HepG2 (cell line): Measurements from ENCODE around the gene C20orf144. TPM values are rescaled to one million over a fixed set of nuclear protein-coding genes. Genes with fewer than 3 reads are reported as not detected.

Experiments used
- ATAC-seq: fragments of 200-7000 bp; cut with Tn5 transposase; 3 replicates; pipeline ENCODE4 v1.9.1; 2020; ENCODE audit warnings: mild to moderate bottlenecking, moderate library complexity
- BruUV-seq: library from RNA; stranded (reverse); fragments of 400-500 nt; replicated peaks from 2 replicates; lab custom pipeline; 2021; lab: Mats Ljungman, UMichigan
- CTCF ChIA-PET: fragments of 300-600 bp; formaldehyde crosslinking; extraction: SDS; loops from one replicate; lab custom pipeline; 2021; ENCODE audit warnings: low total read pairs, inconsistent platforms, low intra/inter-chr PET ratio; lab: Yijun Ruan, JAX
- POLR2A ChIA-PET: fragments of 350-600 bp; sonication (Branson Sonifier 250); formaldehyde crosslinking; loops from one replicate; lab custom pipeline; 2020; ENCODE audit warnings: antibody characterized with exemption, inconsistent platforms; lab: Yijun Ruan, JAX
- DNase-seq: peaks from one replicate; pipeline ENCODE4 v3.0.0-alpha.2; 2015; ENCODE audit warnings: low spot score
- FAIRE-seq: peaks from 3 replicates; lab custom pipeline; 2011; peaks lifted over from hg19 to GRCh38; lab: Jason Lieb, UNC
- H2AFZ ChIP-seq: one replicate; pipeline ENCODE4 v1.6.1; 2011; ENCODE audit warnings: low read length, inconsistent platforms
- H3K27ac ChIP-seq: fragments of 300-600 bp; 3 replicates; pipeline ENCODE4 v1.8.0; 2011; ENCODE audit warnings: mixed run types, mild to moderate bottlenecking, mixed read lengths, low read length, inconsistent platforms; ENCODE audit not compliant: insufficient read depth; ENCODE audit errors: extremely low read length
- H3K27me3 ChIP-seq, 2 experiments: fragments of 200-600 bp in 1 of 2; 2 replicates in 1 of 2; 3 replicates in 1 of 2; pipeline versions ENCODE4 v1.6.0 to v1.8.0; 2011; ENCODE audit warnings: low read length in 2 of 2, mild to moderate bottlenecking in 2 of 2, moderate library complexity in 2 of 2, inconsistent platforms in 1 of 2; ENCODE audit not compliant: insufficient read depth in 2 of 2, control insufficient read depth in 1 of 2
- H3K36me3 ChIP-seq, 2 experiments: fragments of 200-600 bp in 1 of 2; replicated peaks in 1 of 2; 2 replicates in 1 of 2; 3 replicates in 1 of 2; pipeline versions ENCODE4 v1.5.1 to v1.8.0; 2011; ENCODE audit warnings: low read length in 2 of 2, inconsistent platforms in 1 of 2; ENCODE audit not compliant: insufficient read depth in 2 of 2, control insufficient read depth in 1 of 2
- H3K4me1 ChIP-seq: 2 replicates; pipeline ENCODE4 v1.5.1; 2012; ENCODE audit warnings: low read length, inconsistent platforms; ENCODE audit not compliant: insufficient read depth
- H3K4me2 ChIP-seq: 2 replicates; pipeline ENCODE4 v1.6.0; 2011; ENCODE audit warnings: low read depth, low read length, inconsistent platforms
- H3K4me3 ChIP-seq, 3 experiments: fragments of 200-600 bp in 1 of 3; sonication (generic), shearing (Covaris generic) in 1 of 3; replicated peaks in 1 of 3; 2 replicates each; pipeline ENCODE4 v1.5.1; 2011 to 2016; ENCODE audit warnings: low read length in 3 of 3, inconsistent platforms in 2 of 3, low read depth in 2 of 3, mild to moderate bottlenecking in 2 of 3, control low read depth in 1 of 3, mixed read lengths in 1 of 3; ENCODE audit not compliant: insufficient read depth in 1 of 3
- H3K79me2 ChIP-seq: one replicate; pipeline ENCODE4 v1.6.1; 2011; ENCODE audit warnings: low read length, inconsistent platforms; ENCODE audit not compliant: insufficient read depth
- H3K9ac ChIP-seq: 2 replicates; pipeline ENCODE4 v1.6.0; 2011; ENCODE audit warnings: mild to moderate bottlenecking, low read depth, low read length, inconsistent platforms; ENCODE audit not compliant: insufficient read depth
- H3K9me3 ChIP-seq: 2 replicates; pipeline ENCODE4 v1.5.1; 2012; ENCODE audit warnings: mild to moderate bottlenecking, low read length
- H4K20me1 ChIP-seq: 2 replicates; pipeline ENCODE4 v1.6.0; 2011; ENCODE audit warnings: inconsistent platforms, mild to moderate bottlenecking, low read length, moderate library complexity; ENCODE audit not compliant: insufficient read depth
- EZH2 ChIP-seq: conservative IDR thresholded peaks from 2 replicates; pipeline ENCODE4 v1.6.1; 2012; ENCODE audit warnings: mild to moderate bottlenecking, low read depth, low read length, moderate library complexity
- KAT7 ChIP-seq: IDR thresholded peaks from 2 replicates; pipeline ENCODE4 v1.6.1; 2018; ENCODE audit warnings: borderline replicate concordance, missing compliant biosample characterization
- MLLT10 ChIP-seq: sonication (generic); formaldehyde crosslinking; IDR thresholded peaks from 2 replicates; pipeline ENCODE4 v1.4.0; 2020; ENCODE audit warnings: missing genetic modification reagents
- NFRKB ChIP-seq: fragments of 450-650 bp; IDR thresholded peaks from 2 replicates; pipeline ENCODE4 v1.6.1; 2017
- SKI ChIP-seq: fragments of 450-650 bp; IDR thresholded peaks from one replicate; pipeline ENCODE4 v1.6.1; 2018; ENCODE audit warnings: mild to moderate bottlenecking; ENCODE audit not compliant: partially characterized antibody
- SMC3 ChIP-seq: IDR thresholded peaks from 2 replicates; pipeline ENCODE4 v1.6.1; 2011; ENCODE audit warnings: low read length, improper control_type of control experiment
- TOPORS ChIP-seq: sonication (generic); formaldehyde crosslinking; IDR thresholded peaks from 2 replicates; pipeline ENCODE4 v1.8.0; 2023; ENCODE audit warnings: mild to moderate bottlenecking, missing genetic modification reagents
- TRAFD1 ChIP-seq: sonication (generic); formaldehyde crosslinking; IDR thresholded peaks from 2 replicates; pipeline ENCODE4 v1.5.1; 2020; ENCODE audit warnings: missing genetic modification reagents, mild to moderate bottlenecking, borderline replicate concordance
- ZBTB40 ChIP-seq, 2 experiments: fragments of 450-650 bp in 1 of 2; sonication (generic) in 1 of 2; formaldehyde crosslinking in 1 of 2; IDR thresholded peaks; 2 replicates each; pipeline versions ENCODE4 v1.6.1 to v1.8.0; 2016 to 2022; ENCODE audit warnings: antibody characterized with exemption in 1 of 2, mild to moderate bottlenecking in 1 of 2, missing genetic modification reagents in 1 of 2
- ZNF776 ChIP-seq: sonication (generic); formaldehyde crosslinking; IDR thresholded peaks from 2 replicates; pipeline ENCODE4 v1.4.0; 2020; ENCODE audit warnings: mild to moderate bottlenecking, missing genetic modification reagents
- WGBS: methylation state at CpG from one replicate; pipeline ENCODE4 v1.1.6; 2017; ENCODE audit warnings: low lambda C conversion rate; 5-methylcytosine and 5-hydroxymethylcytosine counted together
- in situ Hi-C: cut with HindIII; loops from 2 replicates; pipeline ENCODE4 v1.10.0; 2017; ENCODE audit warnings: low pct_unique_long_range_greater_than_20kb; ENCODE audit not compliant: extremely low pct_ligation_motif_present
- intact Hi-C: fragments of 100-400 bp; cut with micrococcal nuclease; formaldehyde crosslinking; loops from one replicate; pipeline ENCODE4 v1.10.0; 2022; ENCODE audit not compliant: unreplicated experiment
- polyA plus RNA-seq, 8 experiments: library from polyadenylated mRNA; depleted of rRNA in 3 of 8; stranded (reverse) in 7 of 8; unstranded in 1 of 8; fragments of >200 nt; fragmentation: Illumina TruSeq in 4 of 8; extraction: Trizol in 4 of 8; gene quantifications; 2 replicates each; pipeline versions ENCODE4 v1.2.1 to v1.2.3, GENCODE V29; 2011 to 2016; ENCODE audit warnings: low read depth in 4 of 8, missing spikeins in 1 of 8, mixed read lengths in 1 of 8; ENCODE audit not compliant: insufficient read depth in 1 of 8
- total RNA-seq, 5 experiments: library from RNA; depleted of rRNA; stranded (reverse); fragments of >200 nt; fragmentation: Illumina TruSeq; extraction: Trizol; gene quantifications; 2 replicates each; pipeline ENCODE4 v1.2.3, GENCODE V29; 2016; ENCODE audit warnings: low read depth in 1 of 5

C20orf144 gene
- total and polyA plus RNA-seq, 2 of the 13 experiments (the other 11 are each of a cell fraction or from before 2014, with no cell fraction given): 0.09 to 0.16 TPM

GRCh38 chr20:33663161-33664084 is 1.3 kb downstream of the C20orf144 start:
- Histone ChIP-seq H3K4me1 (peaks cover 28% of the 10 kb centered on the region), H3K4me2 (peak overlapping the region; percentile 98), H3K36me3 (peaks cover 32% of the 10 kb centered on the region in 2 experiments), H2AFZ (no peak overlapping the region), H3K4me3 (peak overlapping the region; percentile 77 to 88 (median 87)), H3K9ac (peak overlapping the region; percentile 80), H4K20me1 (no peaks in the 10 kb centered on the region), H3K9me3 (no peaks in the 10 kb centered on the region), H3K27ac (peak overlapping the region; percentile 65), H3K79me2 (peaks cover 8% of the 10 kb centered on the region), H3K27me3 (no peaks in the 10 kb centered on the region; a peak in 1 of 5 replicates)
- ChIA-PET CTCF (interaction anchor here (1.5 kb wide), 1 partner anchor 69 kb away, joined by 5 read pairs; the partner anchor contains the start of gene ZNF341), POLR2A (interaction anchor here (0.5 to 3.7 kb wide), 22 partner anchors 10 to 449 kb away, joined by 3 to 24 read pairs (median 6); partner anchors contain the start of genes CBFA2T2, CDK5RAP1, CHMP4B and EIF2S2)
- in situ Hi-C loops (no loop called here), intact Hi-C loops (loop anchor here (5.0 kb wide), 1 partner anchor 261 kb away; the partner anchor contains the start of gene CDK5RAP1)
- DNase-seq (peak; percentile 70), ATAC-seq (peak; percentile 87), FAIRE-seq (peak; percentile 71)
- BruUV-seq: no TSS peak
- 2% methylated on average over 65 of the region's 84 CpGs for WGBS
- TF ChIP-seq EZH2 (no peak), ZBTB40 (IDR thresholded peaks at IDR 0.05) (no peak; the same call in 1 of the 2 replicates), ZBTB40 (CRISPR knock-in tag; IDR thresholded peaks at IDR 0.05) (peak; percentile 62; the same call in 1 of the 2 replicates), MLLT10 (CRISPR knock-in tag) (no peak), SMC3 (no peak), SKI (peak; percentile 46), TRAFD1 (CRISPR knock-in tag) (peak; percentile 20; the same call in 1 of the 2 replicates), KAT7 (CRISPR knock-in tag) (peak; percentile 99; the same call in 1 of the 2 replicates), NFRKB (no peak), TOPORS (CRISPR knock-in tag) (peak; percentile 99), ZNF776 (peak; percentile 89; the same call in 1 of the 2 replicates)
